GM18502 (cell line): ENCODE data around the gene VDAC1.
"Not testable (repeated sequence)": the region's sequence is repeated elsewhere in the genome, so short reads cannot be mapped to it uniquely, and the experiment has no call there.

Experiments
- ATAC-seq: cut with Tn5 transposase; IDR thresholded peaks from one replicate; pipeline ENCODE4 v1.9.1; 2021; ENCODE audit warnings: mild to moderate bottlenecking; ENCODE audit not compliant: unreplicated experiment, poor library complexity

VDAC1 gene

GRCh38 chr5:134004626-134005416 lies at the start of gene VDAC1:
TSS of gene VDAC1 (minus strand) at chr5:134004975. CDS start at chr5:133993012, 11,963 bp downstream.
- ATAC-seq: peak; percentile 76

- ATAC-seq: no peak
Measured at GRCh38 chr5:134053840-134054338, 49.1 kb upstream of the VDAC1 start.

- no peak for ATAC-seq
Measured at GRCh38 chr5:134053314-134053839, 48.6 kb upstream of the VDAC1 start.

DNA sequence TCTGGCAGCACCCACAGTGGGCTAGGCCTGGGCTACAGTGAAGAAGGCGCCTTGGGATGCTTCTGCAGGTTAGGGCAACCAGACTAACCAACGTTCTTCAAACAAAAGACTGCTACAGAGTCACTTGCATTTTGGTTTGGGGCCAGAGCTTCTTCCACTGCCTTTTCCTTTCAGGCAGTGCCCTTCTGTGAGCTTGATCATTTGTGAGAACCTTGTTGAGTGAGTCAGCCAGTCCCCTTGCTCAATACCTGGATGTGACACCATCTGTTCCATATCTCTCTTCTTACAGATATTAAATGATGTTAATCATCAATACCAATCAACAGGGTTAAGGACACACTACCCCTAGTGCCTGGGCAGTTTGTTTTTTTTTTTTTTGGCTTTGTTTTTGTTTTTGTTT lies 46.5 kb upstream of the VDAC1 start:
- no peak for ATAC-seq

DNA sequence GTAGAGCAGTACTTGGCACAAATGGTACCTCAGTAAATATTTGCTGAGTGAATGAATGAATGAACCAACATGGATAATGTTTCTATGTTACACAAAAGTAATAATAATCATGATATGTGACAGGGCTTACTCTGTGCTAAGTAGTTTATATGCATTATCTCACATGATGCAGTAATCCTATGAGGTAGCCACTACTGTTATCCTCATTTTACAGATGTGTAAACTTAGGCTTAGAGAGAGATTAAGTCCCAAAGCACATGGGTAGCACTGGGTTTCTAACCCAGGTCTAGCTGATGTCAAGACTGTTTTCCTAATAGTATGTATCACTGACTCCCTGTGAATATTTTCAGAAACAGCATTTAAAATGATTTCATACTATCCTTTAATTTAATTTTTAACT lies 44.1 kb upstream of the VDAC1 start:
- no peak for ATAC-seq

GRCh38 chr5:134047687-134048056 lies 42.9 kb upstream of the VDAC1 start:
- no peak for ATAC-seq

GRCh38 chr5:134046801-134047686 lies 42.3 kb upstream of the VDAC1 start:
- no peak for ATAC-seq

DNA sequence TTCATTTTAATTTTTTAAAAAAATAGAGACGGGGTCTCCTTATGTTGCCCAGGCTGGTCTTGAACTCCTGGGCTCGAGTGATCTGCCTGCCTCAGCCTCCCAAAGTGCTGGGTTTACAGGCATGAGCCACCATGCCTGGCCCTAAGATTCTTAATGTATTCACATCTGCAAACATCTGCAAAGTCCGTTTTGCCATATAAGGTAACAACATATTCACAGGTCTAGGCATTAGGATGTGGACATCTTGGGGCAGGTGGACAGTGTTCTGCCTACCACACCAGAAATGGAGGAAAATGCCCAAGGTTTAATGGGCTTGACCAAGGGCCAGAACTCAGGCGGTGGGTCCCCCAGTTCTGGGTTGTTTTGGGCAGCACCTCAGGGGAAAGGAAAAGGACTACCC lies 41.6 kb upstream of the VDAC1 start:
- ATAC-seq: no peak

DNA sequence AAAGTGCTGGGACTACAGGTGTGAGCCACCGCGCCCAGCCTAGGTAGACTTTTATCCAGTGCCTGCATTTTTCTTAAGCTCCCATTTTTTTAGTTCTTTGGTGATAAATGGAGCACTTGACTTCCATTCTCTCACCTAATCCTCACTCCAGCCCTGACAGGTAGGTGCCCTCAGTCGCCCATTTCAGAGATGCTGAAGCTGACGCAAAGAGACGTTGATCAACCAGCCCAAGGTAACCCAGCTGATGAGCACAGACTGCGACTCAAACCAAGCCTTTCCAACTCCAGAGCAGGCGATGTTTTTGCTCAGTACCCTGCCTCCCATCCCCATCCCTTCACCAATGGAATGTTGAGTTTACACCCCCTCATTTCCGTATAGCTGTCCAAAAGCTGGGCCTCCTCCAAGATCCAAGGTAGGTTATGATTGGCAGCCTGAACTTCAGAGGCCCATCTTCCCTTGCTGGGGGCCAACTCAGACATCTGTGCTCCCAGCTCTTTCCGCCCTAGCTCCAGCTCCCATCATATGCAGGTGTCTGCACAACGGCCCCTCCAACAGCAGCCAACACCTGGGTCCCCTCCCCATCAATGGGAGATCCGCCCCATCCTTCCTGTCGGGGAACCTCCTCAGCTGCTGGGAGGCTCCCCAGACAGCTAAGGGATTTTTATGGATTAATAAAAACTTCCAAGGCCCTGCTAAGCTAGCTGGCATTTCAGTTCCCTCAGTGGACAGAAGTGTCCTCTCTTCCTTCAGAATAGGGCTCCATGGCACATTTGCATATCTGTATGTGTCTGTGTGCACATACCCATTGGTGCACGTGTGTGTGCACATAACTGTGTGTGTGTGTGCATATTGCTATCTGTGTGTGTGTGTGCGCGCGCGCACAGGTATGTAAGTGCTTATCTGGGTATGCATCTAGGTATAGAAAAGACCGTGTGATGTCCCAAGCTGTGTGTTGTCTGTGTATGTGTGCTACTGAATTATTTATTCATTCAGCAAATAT lies 39.3 kb upstream of the VDAC1 start:
- no peak for ATAC-seq

DNA sequence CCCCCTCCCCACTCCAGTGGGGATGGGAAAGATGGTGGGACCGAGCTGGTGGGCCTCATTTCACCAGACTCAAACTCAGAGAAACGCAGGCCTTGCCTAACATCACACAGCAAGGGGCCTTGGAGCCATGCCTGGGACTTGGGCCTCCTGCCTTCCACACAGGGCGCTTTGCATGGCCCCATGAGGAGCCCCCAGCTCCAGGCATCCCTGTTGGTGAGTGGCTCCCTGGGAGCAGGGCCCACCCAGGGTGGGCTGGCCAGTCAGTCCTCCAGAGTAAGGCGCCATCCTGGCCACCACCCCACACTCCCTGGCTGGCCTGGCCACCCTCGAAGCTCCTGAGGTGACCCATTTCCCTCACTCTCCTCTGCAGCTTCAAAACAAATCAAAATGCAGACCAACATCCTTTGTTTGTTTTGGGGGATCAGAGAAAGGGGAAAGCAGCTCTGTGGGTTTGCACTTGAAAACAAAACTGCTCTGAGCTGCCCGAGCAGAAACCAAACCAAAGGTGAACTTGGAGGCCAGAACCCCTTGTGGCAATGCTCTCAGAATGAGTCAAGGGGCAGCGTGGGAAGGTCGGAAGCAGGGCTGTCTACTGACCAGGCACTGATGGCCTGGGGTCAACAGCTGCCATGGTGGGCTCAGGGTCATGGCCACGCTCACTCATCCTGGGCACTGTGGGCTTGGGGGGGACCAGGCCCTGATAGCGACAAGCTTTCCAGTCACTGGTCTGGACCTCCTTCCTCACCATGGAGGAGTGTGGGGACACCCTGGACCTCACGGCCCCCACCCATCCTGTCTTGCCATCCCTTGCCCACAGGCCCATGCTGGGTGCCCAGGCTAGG lies 37.0 kb upstream of the VDAC1 start:
- ATAC-seq: peak; percentile 62

- ATAC-seq: no peak
Measured at GRCh38 chr5:134038138-134038537, 33.4 kb upstream of the VDAC1 start.

DNA sequence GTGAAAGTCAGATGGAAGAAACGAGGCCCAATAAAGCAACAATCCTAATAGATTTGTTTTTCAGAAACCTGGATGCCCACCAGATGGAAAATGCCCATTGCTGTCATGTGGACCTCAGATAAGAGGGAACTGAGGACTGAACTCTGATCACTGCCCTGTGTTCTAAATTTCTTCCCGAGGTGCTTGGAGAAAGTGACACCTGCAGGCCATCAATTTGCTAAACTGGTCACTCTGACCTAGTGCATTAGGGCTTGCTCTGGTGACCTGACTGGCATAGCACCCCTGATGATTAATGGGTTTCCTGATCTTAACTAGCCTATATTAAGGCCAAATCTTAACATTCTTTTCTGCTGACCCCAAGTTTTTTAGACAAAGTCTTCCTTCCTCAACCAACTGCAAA lies 32.4 kb upstream of the VDAC1 start:
- ATAC-seq: no peak

DNA sequence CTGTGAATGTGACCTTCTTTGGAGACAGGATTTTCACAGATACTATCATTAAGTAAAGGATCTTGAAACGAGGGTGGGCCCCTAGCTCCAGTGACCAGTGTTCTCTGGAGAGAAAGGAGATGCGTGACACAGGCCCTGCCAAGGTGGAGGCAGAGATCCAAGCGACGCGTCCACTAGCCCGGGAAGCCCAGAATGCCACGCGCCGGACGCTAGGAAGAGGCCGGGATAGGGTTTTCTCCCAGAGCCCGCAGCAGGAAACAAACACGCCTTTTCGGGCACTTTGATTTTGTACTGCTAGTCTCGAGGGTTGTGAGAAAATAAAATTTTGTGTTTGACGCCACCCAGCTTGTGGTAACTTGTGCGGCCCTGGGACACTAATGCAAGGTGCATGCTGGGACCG lies 29.6 kb upstream of the VDAC1 start:
- ATAC-seq: no peak

- not testable (repeated sequence) for ATAC-seq
Measured at GRCh38 chr5:134030303-134030964, 25.7 kb upstream of the VDAC1 start.

DNA sequence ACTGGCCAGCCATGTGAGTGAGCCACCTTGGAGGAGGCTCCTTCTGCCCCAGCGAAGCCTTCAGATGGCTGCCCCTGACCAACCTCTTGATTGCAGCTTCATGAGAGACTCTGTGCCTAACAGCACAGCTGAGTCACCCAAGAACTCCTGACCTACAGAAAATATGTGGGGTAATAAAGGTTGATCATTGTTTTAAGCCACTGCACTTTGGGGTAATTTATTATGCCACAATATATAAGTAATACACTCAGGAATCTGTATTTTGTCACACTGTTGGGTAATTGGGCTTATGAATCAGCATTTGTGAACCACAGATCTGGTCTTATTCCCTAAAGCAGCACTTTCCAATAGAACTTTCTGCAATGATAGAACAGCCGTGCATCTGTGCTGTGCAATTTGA lies 24.4 kb upstream of the VDAC1 start:
- ATAC-seq: no peak

DNA sequence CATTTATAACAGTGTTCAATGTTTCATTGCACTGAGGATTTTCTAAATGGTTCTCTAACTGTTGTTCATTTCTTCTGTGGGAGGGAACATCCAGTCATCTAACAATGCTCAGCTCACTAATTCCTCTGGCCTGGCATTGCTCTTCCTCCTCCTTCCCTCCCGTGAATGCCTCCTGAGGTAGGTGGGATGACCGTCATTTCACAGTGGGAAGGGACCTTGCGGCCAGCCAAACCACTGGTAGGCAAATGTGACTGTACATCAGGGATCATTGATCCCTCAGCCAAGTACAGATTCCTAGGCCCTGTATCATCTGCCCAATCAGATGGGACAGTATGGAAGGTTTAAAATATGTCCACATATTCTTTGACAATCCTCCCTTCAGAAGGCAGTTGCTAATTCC lies 23.7 kb upstream of the VDAC1 start:
- ATAC-seq: no peak

DNA sequence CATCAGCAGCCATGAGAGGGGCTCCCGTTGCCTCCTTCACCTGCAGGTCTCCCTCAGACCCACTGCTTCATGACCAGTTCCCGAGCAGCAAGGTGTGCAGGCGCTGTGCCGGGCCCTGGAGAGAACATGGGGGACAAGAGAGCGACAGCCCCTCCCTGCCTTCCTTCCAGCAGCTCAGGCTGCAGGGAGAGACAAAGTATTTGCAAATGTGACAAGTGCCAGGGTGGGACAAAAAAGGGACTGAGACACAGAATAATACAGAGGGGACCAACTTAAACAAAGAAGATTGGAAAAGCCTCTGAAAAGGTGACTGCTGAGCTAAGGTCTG lies 22.5 kb upstream of the VDAC1 start:
- no peak for ATAC-seq

DNA sequence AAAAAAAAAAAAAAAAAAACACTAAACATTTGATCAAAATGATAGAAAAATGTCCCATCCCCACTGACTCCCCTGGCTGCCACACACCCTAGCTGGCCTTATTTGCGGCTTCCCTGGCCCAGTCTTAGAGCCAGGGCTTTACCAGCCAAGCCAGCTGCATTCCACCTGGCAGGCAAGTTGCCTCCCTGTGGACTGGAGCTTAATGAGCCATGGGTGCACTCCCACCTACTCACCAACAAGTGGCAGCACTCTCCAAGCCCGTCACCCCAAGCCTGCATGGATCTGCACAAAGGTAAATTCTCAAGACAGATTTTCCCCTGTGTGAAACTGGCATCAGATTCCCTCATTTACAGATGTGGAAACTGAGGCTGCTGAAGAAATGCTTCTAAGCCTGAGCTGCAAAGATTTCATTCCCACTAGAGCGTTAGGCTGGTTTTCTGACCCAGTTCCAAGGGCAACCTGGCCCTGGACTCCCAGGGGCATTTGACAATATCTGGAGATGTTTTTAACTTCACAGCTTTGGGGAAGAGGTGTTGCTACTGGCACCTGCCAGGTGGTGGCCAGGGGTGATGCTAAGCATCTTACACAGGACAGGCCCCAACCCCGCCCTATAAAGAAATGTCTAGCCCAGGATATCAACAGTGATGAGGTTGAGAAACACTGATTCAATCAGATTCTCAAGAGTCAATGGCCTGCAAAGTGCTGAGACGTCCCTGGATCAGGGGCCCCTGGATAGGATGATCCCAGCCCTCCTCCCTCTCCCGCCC lies 21.9 kb upstream of the VDAC1 start:
- ATAC-seq: peak; percentile 79
